ENCODE data around the gene FRAS1. TPM values are rescaled to one million over a fixed set of nuclear protein-coding genes. Genes with fewer than 3 reads are reported as not detected.
"Not testable (repeated sequence)": the region's sequence is repeated elsewhere in the genome, so short reads cannot be mapped to it uniquely, and the experiment has no call there.

The FRAS1 gene
- total and polyA plus RNA-seq, 2 donors (not counting 1 experiment from before 2014, with no cell fraction given): 0.03 to 0.12 TPM

DNA sequence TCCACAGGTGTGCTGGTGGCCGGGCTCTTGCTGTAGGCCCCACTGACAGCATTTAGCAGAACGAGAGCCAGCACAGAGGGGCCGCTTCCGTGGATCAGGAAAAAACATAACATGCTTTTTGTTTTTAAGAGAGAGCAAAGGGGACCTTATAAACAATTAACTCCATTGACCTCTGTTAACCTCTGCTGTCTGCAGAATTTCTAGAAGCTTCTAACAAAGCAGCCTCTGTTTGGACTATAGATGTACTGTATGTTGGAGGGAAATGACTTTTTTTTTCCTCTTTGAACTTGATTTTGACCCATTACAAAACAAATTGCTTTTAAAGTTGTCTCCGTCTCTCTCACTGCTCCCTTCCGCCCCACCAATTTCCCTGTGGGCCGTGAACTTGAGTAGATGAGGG is 210.7 kb downstream of the FRAS1 start:
- no peak overlapping the region for H3K4me2 ChIP-seq (replicated peaks; ENCODE audit: low read depth, low read length, poor library complexity, severe bottlenecking)
- CTCF ChIA-PET: no interaction called here
- Mint-ChIP-seq H3K9me3 (ENCODE audit: insufficient read depth) (no peaks in the 10 kb centered on the region), H3K4me3 (no peak overlapping the region), H3K4me1 (no peaks in the 10 kb centered on the region), H3K27me3 (peaks cover 23% of the 10 kb centered on the region), H3K27ac (no peak overlapping the region)
- WGBS (ENCODE audit: insufficient coverage): 80% methylated on average over 1 of the region's 7 CpGs
- H3K27me3 ChIP-seq (replicated peaks in 1 of 4; ENCODE audit: control extremely low read depth in 1 of 4, control insufficient read depth in 3 of 4, insufficient read depth in 4 of 4, low read length in 3 of 4): peaks cover 0 to 2% (median 0%) of the 10 kb centered on the region in 4 experiments
- no peak overlapping the region for H3K9ac ChIP-seq (ENCODE audit: low read length)
- H3K4me3 ChIP-seq (ENCODE audit: control extremely low read depth in 1 of 5, extremely low read depth in 1 of 5, insufficient read depth in 1 of 5, low read depth in 2 of 5, low read length in 4 of 5): no peak overlapping the region
- POLR2A ChIA-PET: no interaction called here
- no peak overlapping the region for H2AFZ ChIP-seq (ENCODE audit: insufficient read depth, low read depth, low read length, poor library complexity, severe bottlenecking)
- intact Hi-C loops (cut with micrococcal nuclease): no loop called here
- H3K79me2 ChIP-seq (ENCODE audit: control insufficient read depth, insufficient read depth, low read length): no peaks in the 10 kb centered on the region
- ATAC-seq (ENCODE audit: low read depth): no peak
- no peaks in the 10 kb centered on the region for H4K20me1 ChIP-seq (ENCODE audit: control insufficient read depth, insufficient read depth, low read length, poor library complexity, severe bottlenecking)
- no peak for DNase-seq
- H3K4me1 ChIP-seq (ENCODE audit: control insufficient read depth in 2 of 2, insufficient read depth in 2 of 2, low read length in 2 of 2): no peaks in the 10 kb centered on the region
- no peaks in the 10 kb centered on the region for H3K36me3 ChIP-seq (replicated peaks in 1 of 2; ENCODE audit: control extremely low read depth in 1 of 2, control insufficient read depth in 1 of 2, extremely low read depth in 1 of 2, insufficient read depth in 2 of 2, low read length in 1 of 2)
- H3K9me3 ChIP-seq (ENCODE audit: control extremely low read depth in 1 of 3, control insufficient read depth in 2 of 3, insufficient read depth in 1 of 3, low read length in 2 of 3): peaks cover 0 to 12% (median 2%) of the 10 kb centered on the region in 3 donors
- TF ChIP-seq, protein P1, sequence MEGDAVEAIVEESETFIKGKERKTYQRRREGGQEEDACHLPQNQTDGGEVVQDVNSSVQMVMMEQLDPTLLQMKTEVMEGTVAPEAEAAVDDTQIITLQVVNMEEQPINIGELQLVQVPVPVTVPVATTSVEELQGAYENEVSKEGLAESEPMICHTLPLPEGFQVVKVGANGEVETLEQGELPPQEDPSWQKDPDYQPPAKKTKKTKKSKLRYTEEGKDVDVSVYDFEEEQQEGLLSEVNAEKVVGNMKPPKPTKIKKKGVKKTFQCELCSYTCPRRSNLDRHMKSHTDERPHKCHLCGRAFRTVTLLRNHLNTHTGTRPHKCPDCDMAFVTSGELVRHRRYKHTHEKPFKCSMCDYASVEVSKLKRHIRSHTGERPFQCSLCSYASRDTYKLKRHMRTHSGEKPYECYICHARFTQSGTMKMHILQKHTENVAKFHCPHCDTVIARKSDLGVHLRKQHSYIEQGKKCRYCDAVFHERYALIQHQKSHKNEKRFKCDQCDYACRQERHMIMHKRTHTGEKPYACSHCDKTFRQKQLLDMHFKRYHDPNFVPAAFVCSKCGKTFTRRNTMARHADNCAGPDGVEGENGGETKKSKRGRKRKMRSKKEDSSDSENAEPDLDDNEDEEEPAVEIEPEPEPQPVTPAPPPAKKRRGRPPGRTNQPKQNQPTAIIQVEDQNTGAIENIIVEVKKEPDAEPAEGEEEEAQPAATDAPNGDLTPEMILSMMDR (IDR thresholded peaks at IDR 0.05): no peak
- TF ChIP-seq EZH2 (IDR thresholded peaks at IDR 0.05; ENCODE audit: borderline replicate concordance, insufficient read depth, low read depth, low read length, poor library complexity, severe bottlenecking): no peak
- H3K27ac ChIP-seq (ENCODE audit: low read length in 2 of 2): no peak overlapping the region

DNA sequence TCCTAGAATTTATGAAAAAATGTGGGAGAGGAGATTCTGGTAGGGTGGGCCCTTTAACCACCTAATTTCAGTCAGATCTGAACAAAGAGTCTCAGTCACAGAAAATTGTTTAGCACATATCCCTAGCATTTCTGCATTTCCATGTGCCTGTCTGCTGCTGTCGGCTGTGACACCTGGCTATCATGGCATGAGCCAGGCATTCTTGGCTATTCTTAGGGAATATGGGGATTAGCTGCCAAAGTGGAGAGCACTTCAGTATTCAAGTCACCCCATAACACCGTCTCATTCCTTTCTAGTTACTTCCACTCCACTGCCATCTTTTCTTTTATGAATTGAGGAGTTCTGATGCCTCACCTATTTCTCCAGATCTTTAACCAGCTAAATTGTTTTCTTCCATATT is 211.5 kb downstream of the FRAS1 start:
- Histone ChIP-seq H3K4me1 (ENCODE audit: control insufficient read depth in 2 of 2, insufficient read depth in 2 of 2, low read length in 2 of 2) (no peaks in the 10 kb centered on the region), H3K9me3 (ENCODE audit: control extremely low read depth in 1 of 3, control insufficient read depth in 2 of 3, insufficient read depth in 1 of 3, low read length in 2 of 3) (peaks cover 0 to 12% (median 2%) of the 10 kb centered on the region in 3 donors), H3K9ac (ENCODE audit: low read length) (no peak overlapping the region), H3K27me3 (replicated peaks in 1 of 4; ENCODE audit: control extremely low read depth in 1 of 4, control insufficient read depth in 3 of 4, insufficient read depth in 4 of 4, low read length in 3 of 4) (no peaks in the 10 kb centered on the region), H3K79me2 (ENCODE audit: control insufficient read depth, insufficient read depth, low read length) (no peaks in the 10 kb centered on the region), H3K27ac (ENCODE audit: low read length in 2 of 2) (no peak overlapping the region), H3K4me2 (replicated peaks; ENCODE audit: low read depth, low read length, poor library complexity, severe bottlenecking) (no peak overlapping the region), H4K20me1 (ENCODE audit: control insufficient read depth, insufficient read depth, low read length, poor library complexity, severe bottlenecking) (no peaks in the 10 kb centered on the region), H2AFZ (ENCODE audit: insufficient read depth, low read depth, low read length, poor library complexity, severe bottlenecking) (no peak overlapping the region), H3K4me3 (ENCODE audit: control extremely low read depth in 1 of 5, extremely low read depth in 1 of 5, insufficient read depth in 1 of 5, low read depth in 2 of 5, low read length in 4 of 5) (no peak overlapping the region), H3K36me3 (replicated peaks in 1 of 2; ENCODE audit: control extremely low read depth in 1 of 2, control insufficient read depth in 1 of 2, extremely low read depth in 1 of 2, insufficient read depth in 2 of 2, low read length in 1 of 2) (no peaks in the 10 kb centered on the region)
- H3K4me1 Mint-ChIP-seq: no peaks in the 10 kb centered on the region
- no peak overlapping the region for H3K4me3 Mint-ChIP-seq
- no peak overlapping the region for H3K27ac Mint-ChIP-seq
- no peak for TF ChIP-seq EZH2 (IDR thresholded peaks at IDR 0.05; ENCODE audit: borderline replicate concordance, insufficient read depth, low read depth, low read length, poor library complexity, severe bottlenecking)
- TF ChIP-seq, protein P1 (IDR thresholded peaks at IDR 0.05): no peak
- POLR2A ChIA-PET: no interaction called here
- ATAC-seq (ENCODE audit: low read depth) (no peak), DNase-seq (no peak)
- intact Hi-C loops (cut with micrococcal nuclease): no loop called here
- WGBS (ENCODE audit: insufficient coverage): no CpG with 5 or more reads among the region's 2 CpGs
- H3K9me3 Mint-ChIP-seq (ENCODE audit: insufficient read depth): no peaks in the 10 kb centered on the region
- H3K27me3 Mint-ChIP-seq: peaks cover 18% of the 10 kb centered on the region
- CTCF ChIA-PET: no interaction called here

DNA sequence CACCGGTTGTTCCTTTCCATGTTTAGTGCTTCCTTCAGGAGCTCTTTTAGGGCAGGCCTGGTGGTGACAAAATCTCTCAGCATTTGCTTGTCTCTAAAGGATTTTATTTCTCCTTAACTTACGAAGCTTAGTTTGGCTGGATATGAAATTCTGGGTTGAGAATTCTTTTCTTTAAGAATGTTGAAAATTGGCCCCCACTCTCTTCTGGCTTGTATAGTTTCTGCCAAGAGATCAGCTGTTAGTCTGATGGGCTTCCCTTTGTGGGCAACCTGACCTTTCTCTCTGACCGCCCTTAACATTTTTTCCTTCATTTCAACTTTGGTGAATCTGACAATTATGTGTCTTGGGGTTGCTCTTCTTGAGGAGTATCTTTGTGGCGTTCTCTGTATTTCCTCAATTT is 218.3 kb downstream of the FRAS1 start:
- H3K36me3 ChIP-seq (replicated peaks in 1 of 2; ENCODE audit: control extremely low read depth in 1 of 2, control insufficient read depth in 1 of 2, extremely low read depth in 1 of 2, insufficient read depth in 2 of 2, low read length in 1 of 2); ATAC-seq (ENCODE audit: low read depth); H3K27me3 Mint-ChIP-seq; H3K4me2 ChIP-seq (replicated peaks; ENCODE audit: low read depth, low read length, poor library complexity, severe bottlenecking); DNase-seq; H4K20me1 ChIP-seq (ENCODE audit: control insufficient read depth, insufficient read depth, low read length, poor library complexity, severe bottlenecking); H3K4me3 ChIP-seq (ENCODE audit: control extremely low read depth in 1 of 5, extremely low read depth in 1 of 5, insufficient read depth in 1 of 5, low read depth in 2 of 5, low read length in 4 of 5); H3K9me3 Mint-ChIP-seq (ENCODE audit: insufficient read depth); H3K27ac Mint-ChIP-seq; intact Hi-C loops (cut with micrococcal nuclease); CTCF ChIA-PET; H3K9me3 ChIP-seq (ENCODE audit: control extremely low read depth in 1 of 3, control insufficient read depth in 2 of 3, insufficient read depth in 1 of 3, low read length in 2 of 3); POLR2A ChIA-PET; H3K27ac ChIP-seq (ENCODE audit: low read length in 2 of 2); H3K79me2 ChIP-seq (ENCODE audit: control insufficient read depth, insufficient read depth, low read length); H3K4me1 Mint-ChIP-seq; H3K9ac ChIP-seq (ENCODE audit: low read length); H3K4me1 ChIP-seq (ENCODE audit: control insufficient read depth in 2 of 2, insufficient read depth in 2 of 2, low read length in 2 of 2); H3K27me3 ChIP-seq (replicated peaks in 1 of 4; ENCODE audit: control extremely low read depth in 1 of 4, control insufficient read depth in 3 of 4, insufficient read depth in 4 of 4, low read length in 3 of 4); H2AFZ ChIP-seq (ENCODE audit: insufficient read depth, low read depth, low read length, poor library complexity, severe bottlenecking); H3K4me3 Mint-ChIP-seq: not testable (repeated sequence)
- WGBS (ENCODE audit: insufficient coverage): no CpG with 5 or more reads among the region's 4 CpGs
